ENCODE measurements around the gene HSD17B14.
"Not testable (repeated sequence)": the region's sequence is repeated elsewhere in the genome, so short reads cannot be mapped to it uniquely, and the experiment has no call there.

DNA sequence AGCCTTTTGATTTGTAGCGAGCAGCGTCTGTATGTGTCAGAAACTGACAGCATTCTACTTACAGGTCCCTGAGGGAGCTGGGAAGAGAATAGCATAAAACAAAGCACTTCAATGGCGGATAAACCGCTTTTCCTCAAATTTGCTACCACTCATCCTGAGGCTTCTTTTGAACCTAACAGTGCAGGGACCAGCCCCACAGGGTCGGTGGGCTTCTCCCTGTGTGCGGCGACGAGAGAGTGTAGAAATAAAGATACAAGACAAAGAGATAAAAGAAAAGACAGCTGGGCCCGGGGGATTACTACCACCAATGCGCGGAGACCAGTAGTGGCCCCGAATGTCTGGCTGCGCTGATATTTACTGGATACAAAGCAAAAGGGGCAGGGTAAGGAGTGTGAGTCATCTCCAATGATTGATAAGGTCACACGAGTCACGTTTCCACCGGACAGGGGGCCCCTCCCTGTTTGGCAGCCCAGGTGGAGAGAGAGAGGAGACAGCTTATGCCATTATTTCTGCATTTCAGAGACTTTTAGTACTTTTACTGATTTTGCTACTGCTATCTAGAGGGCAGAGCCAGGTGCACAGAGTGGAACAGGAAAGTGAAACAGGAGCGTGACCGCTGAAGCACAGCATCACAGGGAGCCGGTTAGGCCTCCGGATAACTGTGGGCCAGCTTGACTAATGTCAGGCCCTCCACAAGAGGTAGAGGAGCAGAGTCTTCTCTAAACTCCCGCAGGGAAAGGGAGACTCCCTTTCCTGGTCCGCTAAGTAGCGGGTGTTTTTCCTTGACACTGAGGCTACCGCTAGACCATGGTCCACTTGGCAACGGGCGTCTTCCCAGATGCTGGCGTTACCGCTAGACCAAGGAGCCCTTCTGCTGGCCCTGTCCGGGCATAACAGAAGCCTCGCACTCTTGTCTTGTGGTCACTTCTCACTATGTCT, 40.0 kb upstream of the HSD17B14 start:
- TF ChIP-seq, protein P1, sequence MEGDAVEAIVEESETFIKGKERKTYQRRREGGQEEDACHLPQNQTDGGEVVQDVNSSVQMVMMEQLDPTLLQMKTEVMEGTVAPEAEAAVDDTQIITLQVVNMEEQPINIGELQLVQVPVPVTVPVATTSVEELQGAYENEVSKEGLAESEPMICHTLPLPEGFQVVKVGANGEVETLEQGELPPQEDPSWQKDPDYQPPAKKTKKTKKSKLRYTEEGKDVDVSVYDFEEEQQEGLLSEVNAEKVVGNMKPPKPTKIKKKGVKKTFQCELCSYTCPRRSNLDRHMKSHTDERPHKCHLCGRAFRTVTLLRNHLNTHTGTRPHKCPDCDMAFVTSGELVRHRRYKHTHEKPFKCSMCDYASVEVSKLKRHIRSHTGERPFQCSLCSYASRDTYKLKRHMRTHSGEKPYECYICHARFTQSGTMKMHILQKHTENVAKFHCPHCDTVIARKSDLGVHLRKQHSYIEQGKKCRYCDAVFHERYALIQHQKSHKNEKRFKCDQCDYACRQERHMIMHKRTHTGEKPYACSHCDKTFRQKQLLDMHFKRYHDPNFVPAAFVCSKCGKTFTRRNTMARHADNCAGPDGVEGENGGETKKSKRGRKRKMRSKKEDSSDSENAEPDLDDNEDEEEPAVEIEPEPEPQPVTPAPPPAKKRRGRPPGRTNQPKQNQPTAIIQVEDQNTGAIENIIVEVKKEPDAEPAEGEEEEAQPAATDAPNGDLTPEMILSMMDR (conservative IDR thresholded peaks at IDR 0.05 in 1 of 2, IDR thresholded peaks at IDR 0.05 in 1 of 2; ENCODE audit: extremely low read depth in 1 of 2, insufficient read depth in 1 of 2, low read depth in 1 of 2, low read length in 2 of 2) = not testable (repeated sequence)
- TF ChIP-seq EZH2 (IDR thresholded peaks at IDR 0.05; ENCODE audit: borderline replicate concordance, low read length) = not testable (repeated sequence)
